ENCODE measurements around the gene SAPCD2. TPM values are rescaled to one million over a fixed set of nuclear protein-coding genes. Genes with fewer than 3 reads are reported as not detected.
"Not testable (repeated sequence)": the region's sequence is repeated elsewhere in the genome, so short reads cannot be mapped to it uniquely, and the experiment has no call there.

Gene SAPCD2
- total and polyA plus RNA-seq, 9 of the 15 experiments (the other 6 are each of a cell fraction or from before 2014, with no cell fraction given), result 3.4 to 91.8 (median 18.8) TPM

DNA sequence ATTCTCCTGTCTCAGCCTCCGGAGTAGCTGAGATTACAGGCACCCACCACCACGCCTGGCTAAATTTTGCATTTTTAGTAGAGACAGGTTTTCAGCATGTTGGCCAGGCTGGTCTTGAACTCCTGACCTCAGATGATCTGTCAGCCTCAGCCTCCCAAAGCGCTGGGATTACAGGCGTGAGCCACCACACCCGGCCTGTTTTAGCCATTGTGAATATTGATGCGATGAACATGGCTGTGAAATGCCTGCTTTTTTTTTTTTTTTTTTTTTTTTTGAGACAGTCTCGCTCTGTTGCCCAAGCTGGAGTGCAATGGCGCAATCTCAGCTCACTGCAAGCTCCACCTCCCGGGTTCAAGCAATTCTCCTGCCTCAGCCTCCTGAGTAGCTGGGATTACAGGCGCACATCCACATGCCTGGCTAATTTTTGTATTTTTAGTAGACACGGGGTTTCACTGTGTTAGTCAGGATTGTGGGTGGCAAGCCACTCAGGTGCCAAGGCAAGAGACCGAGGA, 47.8 kb upstream of the SAPCD2 start:
- BruUV-seq (replicated peaks); ATAC-seq; DNase-seq (ENCODE audit: extremely low read depth in 1 of 4, low spot score in 3 of 4); H4K20me1 ChIP-seq (replicated peaks; ENCODE audit: control insufficient read depth, insufficient read depth, low read length); CTCF ChIA-PET (ENCODE audit: low intra/inter-chr PET ratio); H3K9me1 ChIP-seq (ENCODE audit: control insufficient read depth, insufficient read depth, low read length); FAIRE-seq; H3K4me3 ChIP-seq; H3K9ac ChIP-seq (ENCODE audit: insufficient read depth in 1 of 2, low read depth in 2 of 2, low read length in 2 of 2); H3K9me3 ChIP-seq (replicated peaks; ENCODE audit: control insufficient read depth, insufficient read depth, low read depth, low read length); H3K4me2 ChIP-seq (ENCODE audit: insufficient read depth, low read length); H3K36me3 ChIP-seq (ENCODE audit: control insufficient read depth, insufficient read depth, low read length); in situ Hi-C loops (cut with MboI); H3K27me3 ChIP-seq (ENCODE audit: control insufficient read depth in 2 of 2, insufficient read depth in 2 of 2, low read length in 2 of 2); H3K27ac ChIP-seq (ENCODE audit: extremely low read depth, low read depth, low read length); H2AFZ ChIP-seq (ENCODE audit: low read depth, low read length): not testable (repeated sequence)
- POLR2A ChIA-PET, result interaction anchor here (1.0 to 1.1 kb wide), 2 partner anchors 10 to 109 kb away, joined by 3 read pairs; partner anchors contain the start of gene RNF224
- H3K79me2 ChIP-seq (ENCODE audit: control insufficient read depth, insufficient read depth, low read length), result peaks cover 20% of the 10 kb centered on the region
- intact Hi-C loops (cut with micrococcal nuclease), result loop anchor here (2.0 to 5.0 kb wide), 2 partner anchors 66 to 109 kb away; partner anchors contain the start of genes ENTPD2 and RNF224
- peaks cover 26 to 46% of the 10 kb centered on the region in 2 experiments for H3K4me1 ChIP-seq (replicated peaks in 1 of 2; ENCODE audit: control insufficient read depth in 2 of 2, insufficient read depth in 2 of 2, low read length in 2 of 2)
- TF ChIP-seq CEBPB (tag; IDR thresholded peaks at IDR 0.05), result peak; percentile 47
- 80% methylated on average over 9 of the region's 12 CpGs for WGBS (ENCODE audit: insufficient coverage, low coverage, missing lambda C conversion rate)

DNA sequence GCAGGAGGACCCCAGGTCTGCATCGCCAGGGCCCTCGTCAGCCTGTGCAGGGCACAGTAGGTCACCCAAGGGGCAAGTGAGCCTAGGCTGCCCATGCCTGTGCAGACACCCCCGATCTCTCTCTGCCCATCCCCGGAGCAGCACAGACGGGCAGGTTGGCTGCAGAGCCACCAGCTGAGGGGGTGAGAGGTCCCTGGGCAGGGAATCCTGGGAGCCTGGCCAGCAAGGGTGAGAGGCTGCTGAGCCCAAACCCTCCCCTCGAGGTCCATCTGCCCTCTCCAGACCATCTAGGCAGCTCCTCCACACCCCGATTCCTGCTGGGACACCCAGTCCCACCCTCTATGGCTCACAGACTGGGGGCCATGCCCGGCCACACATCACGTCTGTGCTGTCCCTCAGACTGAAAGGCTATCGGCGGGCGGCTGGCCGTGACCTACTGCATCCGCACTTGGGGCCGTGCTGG, 46.9 kb upstream of the SAPCD2 start:
- Histone ChIP-seq H3K27me3 (ENCODE audit: control insufficient read depth in 2 of 2, insufficient read depth in 2 of 2, low read length in 2 of 2) (no peaks in the 10 kb centered on the region), H3K9me3 (replicated peaks; ENCODE audit: control insufficient read depth, insufficient read depth, low read depth, low read length) (no peaks in the 10 kb centered on the region), H3K36me3 (ENCODE audit: control insufficient read depth, insufficient read depth, low read length) (peaks cover 13% of the 10 kb centered on the region; the same call in 2 of the 3 replicates), H3K4me1 (replicated peaks in 1 of 2; ENCODE audit: control insufficient read depth in 2 of 2, insufficient read depth in 2 of 2, low read length in 2 of 2) (peaks cover 20 to 54% of the 10 kb centered on the region in 2 experiments), H4K20me1 (replicated peaks; ENCODE audit: control insufficient read depth, insufficient read depth, low read length) (no peaks in the 10 kb centered on the region), H2AFZ (ENCODE audit: low read depth, low read length) (no peak overlapping the region), H3K27ac (ENCODE audit: extremely low read depth, low read depth, low read length) (no peak overlapping the region), H3K79me2 (ENCODE audit: control insufficient read depth, insufficient read depth, low read length) (peaks cover 27% of the 10 kb centered on the region), H3K9ac (ENCODE audit: insufficient read depth in 1 of 2, low read depth in 2 of 2, low read length in 2 of 2) (peak overlapping the region in 1 of 2 experiments; percentile 85; a peak in 2 of 4 replicates), H3K4me3 (no peak overlapping the region), H3K4me2 (ENCODE audit: insufficient read depth, low read length) (no peak overlapping the region), H3K9me1 (ENCODE audit: control insufficient read depth, insufficient read depth, low read length) (no peaks in the 10 kb centered on the region)
- ATAC-seq (no peak), DNase-seq (ENCODE audit: extremely low read depth in 1 of 4, low spot score in 3 of 4) (no peak), FAIRE-seq (no peak)
- no TSS peak for BruUV-seq (replicated peaks)
- ChIA-PET POLR2A (interaction anchor here (1.0 kb wide), 1 partner anchor 10 kb away, joined by 3 read pairs; no protein-coding TSS in a partner anchor), CTCF (ENCODE audit: low intra/inter-chr PET ratio) (no interaction called here)
- intact Hi-C loops (cut with micrococcal nuclease), result loop anchor here (5.0 kb wide), 1 partner anchor 65 kb away; the partner anchor contains the start of gene ENTPD2
- in situ Hi-C loops (cut with MboI), result no loop called here
- TF ChIP-seq ILK (tag; IDR thresholded peaks at IDR 0.05; ENCODE audit: borderline replicate concordance, low read depth) (no peak), NFIX (CRISPR knock-in tag; IDR thresholded peaks at IDR 0.05; ENCODE audit: low read depth) (no peak), ZSCAN32 (CRISPR knock-in tag; IDR thresholded peaks at IDR 0.05) (no peak), RFX1 (IDR thresholded peaks at IDR 0.05) (no peak), POLR2G (IDR thresholded peaks at IDR 0.05; ENCODE audit: low read depth, low read length) (peak; percentile 73), IRF2 (CRISPR knock-in tag; IDR thresholded peaks at IDR 0.05) (no peak), TCF3 (CRISPR knock-in tag; IDR thresholded peaks at IDR 0.05) (no peak), KDM5B (IDR thresholded peaks at IDR 0.05; ENCODE audit: insufficient replicate concordance, low read depth, low read length) (peak; percentile 21), NFRKB (IDR thresholded peaks at IDR 0.05; ENCODE audit: low read depth) (no peak)
- TF ChIP-seq, protein P1, sequence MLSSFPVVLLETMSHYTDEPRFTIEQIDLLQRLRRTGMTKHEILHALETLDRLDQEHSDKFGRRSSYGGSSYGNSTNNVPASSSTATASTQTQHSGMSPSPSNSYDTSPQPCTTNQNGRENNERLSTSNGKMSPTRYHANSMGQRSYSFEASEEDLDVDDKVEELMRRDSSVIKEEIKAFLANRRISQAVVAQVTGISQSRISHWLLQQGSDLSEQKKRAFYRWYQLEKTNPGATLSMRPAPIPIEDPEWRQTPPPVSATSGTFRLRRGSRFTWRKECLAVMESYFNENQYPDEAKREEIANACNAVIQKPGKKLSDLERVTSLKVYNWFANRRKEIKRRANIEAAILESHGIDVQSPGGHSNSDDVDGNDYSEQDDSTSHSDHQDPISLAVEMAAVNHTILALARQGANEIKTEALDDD (IDR thresholded peaks at IDR 0.05), result no peak
- 86% methylated on average over 14 of the region's 15 CpGs for WGBS (ENCODE audit: insufficient coverage, low coverage, missing lambda C conversion rate)

All from K562 (cell line).